Esophagus squamous epithelium (tissue), 4 donors: ENCODE data around the gene SLC46A2.

ENCODE experiments used
- CTCF ChIP-seq, 6 experiments: fragments of 450-650 bp in 4 of 6; fragments of 200-600 bp in 2 of 6; sonication (generic) in 2 of 6; IDR thresholded peaks; one replicate each; pipeline ENCODE4 v1.5.1; 2016 to 2019; ENCODE audit warnings: antibody characterized with exemption in 6 of 6, mild to moderate bottlenecking in 4 of 6, moderate library complexity in 4 of 6
- POLR2A ChIP-seq, 4 donors: fragments of 450-650 bp; IDR thresholded peaks; one replicate each; pipeline ENCODE4 v1.6.1; 2017; ENCODE audit warnings: antibody characterized with exemption in 4 of 4, mild to moderate bottlenecking in 4 of 4, moderate library complexity in 3 of 4

GRCh38 chr9:112884721-112885120 is 6.0 kb downstream of the SLC46A2 start:
- TF ChIP-seq CTCF (IDR thresholded peaks at IDR 0.05) (no peak), POLR2A (IDR thresholded peaks at IDR 0.05) (no peak)
